ENCODE measurements around the gene SNORC.
"Not testable (repeated sequence)": the region's sequence is repeated elsewhere in the genome, so short reads cannot be mapped to it uniquely, and the experiment has no call there.

The SNORC gene

GRCh38 chr2:232901736-232902578 is 31.9 kb downstream of the SNORC start:
- Histone ChIP-seq H3K27me3 (ENCODE audit: control insufficient read depth in 5 of 5, insufficient read depth in 4 of 5, low read length in 5 of 5) (peaks cover 7 to 20% (median 10%) of the 10 kb centered on the region in 5 donors), H3K27ac (ENCODE audit: low read depth, low read length) (no peak overlapping the region), H3K4me3 (ENCODE audit: low read depth in 1 of 5, low read length in 5 of 5) (no peak overlapping the region), H3K9ac (ENCODE audit: low read length in 5 of 5) (no peak overlapping the region), H3K4me1 (ENCODE audit: control insufficient read depth in 5 of 5, insufficient read depth in 5 of 5, low read length in 5 of 5) (peaks cover 0 to 5% (median 0%) of the 10 kb centered on the region in 5 donors), H3K9me3 (ENCODE audit: control insufficient read depth in 5 of 5, low read length in 5 of 5) (no peaks in the 10 kb centered on the region), H3K36me3 (ENCODE audit: control insufficient read depth in 5 of 5, insufficient read depth in 5 of 5, low read length in 5 of 5) (no peaks in the 10 kb centered on the region)

- H3K4me1 ChIP-seq (ENCODE audit: control insufficient read depth in 5 of 5, insufficient read depth in 5 of 5, low read length in 5 of 5), result peaks cover 0 to 3% (median 0%) of the 10 kb centered on the region in 5 donors
- no peaks in the 10 kb centered on the region for H3K36me3 ChIP-seq (ENCODE audit: control insufficient read depth in 5 of 5, insufficient read depth in 5 of 5, low read length in 5 of 5)
- H3K27me3 ChIP-seq (ENCODE audit: control insufficient read depth in 5 of 5, insufficient read depth in 4 of 5, low read length in 5 of 5), result peaks cover 7 to 17% (median 10%) of the 10 kb centered on the region in 5 donors
- no peaks in the 10 kb centered on the region for H3K9me3 ChIP-seq (ENCODE audit: control insufficient read depth in 5 of 5, low read length in 5 of 5)
- H3K4me3 ChIP-seq (ENCODE audit: low read depth in 1 of 5, low read length in 5 of 5), result no peak overlapping the region
- no peak overlapping the region for H3K27ac ChIP-seq (ENCODE audit: low read depth, low read length)
- no peak overlapping the region for H3K9ac ChIP-seq (ENCODE audit: low read length in 5 of 5)
Measured at GRCh38 chr2:232903989-232904388, 33.9 kb downstream of the SNORC start.

- H3K27me3 ChIP-seq (ENCODE audit: control insufficient read depth in 5 of 5, insufficient read depth in 4 of 5, low read length in 5 of 5); H3K36me3 ChIP-seq (ENCODE audit: control insufficient read depth in 5 of 5, insufficient read depth in 5 of 5, low read length in 5 of 5); H3K9ac ChIP-seq (ENCODE audit: low read length in 5 of 5); H3K4me3 ChIP-seq (ENCODE audit: low read depth in 1 of 5, low read length in 5 of 5); H3K27ac ChIP-seq (ENCODE audit: low read depth, low read length); H3K4me1 ChIP-seq (ENCODE audit: control insufficient read depth in 5 of 5, insufficient read depth in 5 of 5, low read length in 5 of 5): not testable (repeated sequence)
- peaks cover 0 to 12% (median 6%) of the 10 kb centered on the region in 5 donors for H3K9me3 ChIP-seq (ENCODE audit: control insufficient read depth in 5 of 5, low read length in 5 of 5)
Measured at GRCh38 chr2:232906867-232907717, 37.0 kb downstream of the SNORC start.

GRCh38 chr2:232907718-232908085 is 37.6 kb downstream of the SNORC start:
- not testable (repeated sequence) for H3K4me1 ChIP-seq (ENCODE audit: control insufficient read depth in 5 of 5, insufficient read depth in 5 of 5, low read length in 5 of 5); H3K36me3 ChIP-seq (ENCODE audit: control insufficient read depth in 5 of 5, insufficient read depth in 5 of 5, low read length in 5 of 5); H3K9ac ChIP-seq (ENCODE audit: low read length in 5 of 5); H3K4me3 ChIP-seq (ENCODE audit: low read depth in 1 of 5, low read length in 5 of 5); H3K27ac ChIP-seq (ENCODE audit: low read depth, low read length); H3K27me3 ChIP-seq (ENCODE audit: control insufficient read depth in 5 of 5, insufficient read depth in 4 of 5, low read length in 5 of 5)
- H3K9me3 ChIP-seq (ENCODE audit: control insufficient read depth in 5 of 5, low read length in 5 of 5), result peaks cover 0 to 15% (median 6%) of the 10 kb centered on the region in 5 donors

GRCh38 chr2:232908695-232909094 is 38.6 kb downstream of the SNORC start:
- no peaks in the 10 kb centered on the region for H3K36me3 ChIP-seq (ENCODE audit: control insufficient read depth in 5 of 5, insufficient read depth in 5 of 5, low read length in 5 of 5)

GRCh38 chr2:232910376-232910775 is 40.3 kb downstream of the SNORC start:
- H3K9me3 ChIP-seq (ENCODE audit: control insufficient read depth in 5 of 5, low read length in 5 of 5), result peaks cover 0 to 15% (median 6%) of the 10 kb centered on the region in 5 donors
- no peak overlapping the region for H3K4me3 ChIP-seq (ENCODE audit: low read depth in 1 of 5, low read length in 5 of 5)
- H3K4me1 ChIP-seq (ENCODE audit: control insufficient read depth in 5 of 5, insufficient read depth in 5 of 5, low read length in 5 of 5), result no peaks in the 10 kb centered on the region
- H3K27me3 ChIP-seq (ENCODE audit: control insufficient read depth in 5 of 5, insufficient read depth in 4 of 5, low read length in 5 of 5), result peaks cover 0 to 3% (median 0%) of the 10 kb centered on the region in 5 donors
- no peak overlapping the region for H3K27ac ChIP-seq (ENCODE audit: low read depth, low read length)
- H3K9ac ChIP-seq (ENCODE audit: low read length in 5 of 5), result no peak overlapping the region
- no peaks in the 10 kb centered on the region for H3K36me3 ChIP-seq (ENCODE audit: control insufficient read depth in 5 of 5, insufficient read depth in 5 of 5, low read length in 5 of 5)

More at GRCh38 chr2:232908695-232909094, 38.6 kb downstream of the SNORC start:
- Histone ChIP-seq H3K9ac (ENCODE audit: low read length in 5 of 5) (no peak overlapping the region), H3K27ac (ENCODE audit: low read depth, low read length) (no peak overlapping the region), H3K27me3 (ENCODE audit: control insufficient read depth in 5 of 5, insufficient read depth in 4 of 5, low read length in 5 of 5) (peaks cover 0 to 2% (median 0%) of the 10 kb centered on the region in 5 donors), H3K9me3 (ENCODE audit: control insufficient read depth in 5 of 5, low read length in 5 of 5) (peaks cover 0 to 15% (median 6%) of the 10 kb centered on the region in 5 donors), H3K4me1 (ENCODE audit: control insufficient read depth in 5 of 5, insufficient read depth in 5 of 5, low read length in 5 of 5) (no peaks in the 10 kb centered on the region), H3K4me3 (ENCODE audit: low read depth in 1 of 5, low read length in 5 of 5) (no peak overlapping the region)

GRCh38 chr2:232911712-232912277 is 41.7 kb downstream of the SNORC start:
- no peak overlapping the region for H3K9ac ChIP-seq (ENCODE audit: low read length in 5 of 5)
- H3K36me3 ChIP-seq (ENCODE audit: control insufficient read depth in 5 of 5, insufficient read depth in 5 of 5, low read length in 5 of 5), result no peaks in the 10 kb centered on the region
- peaks cover 0 to 15% (median 6%) of the 10 kb centered on the region in 5 donors for H3K9me3 ChIP-seq (ENCODE audit: control insufficient read depth in 5 of 5, low read length in 5 of 5)
- no peak overlapping the region for H3K27ac ChIP-seq (ENCODE audit: low read depth, low read length)
- H3K4me1 ChIP-seq (ENCODE audit: control insufficient read depth in 5 of 5, insufficient read depth in 5 of 5, low read length in 5 of 5), result no peaks in the 10 kb centered on the region
- no peak overlapping the region for H3K4me3 ChIP-seq (ENCODE audit: low read depth in 1 of 5, low read length in 5 of 5)
- peaks cover 0 to 7% (median 4%) of the 10 kb centered on the region in 5 donors for H3K27me3 ChIP-seq (ENCODE audit: control insufficient read depth in 5 of 5, insufficient read depth in 4 of 5, low read length in 5 of 5)

- Histone ChIP-seq H3K9me3 (ENCODE audit: control insufficient read depth in 5 of 5, low read length in 5 of 5) (peaks cover 0 to 15% (median 6%) of the 10 kb centered on the region in 5 donors), H3K9ac (ENCODE audit: low read length in 5 of 5) (no peak overlapping the region), H3K27ac (ENCODE audit: low read depth, low read length) (no peak overlapping the region), H3K36me3 (ENCODE audit: control insufficient read depth in 5 of 5, insufficient read depth in 5 of 5, low read length in 5 of 5) (no peaks in the 10 kb centered on the region), H3K27me3 (ENCODE audit: control insufficient read depth in 5 of 5, insufficient read depth in 4 of 5, low read length in 5 of 5) (peaks cover 0 to 9% (median 4%) of the 10 kb centered on the region in 5 donors), H3K4me3 (ENCODE audit: low read depth in 1 of 5, low read length in 5 of 5) (no peak overlapping the region), H3K4me1 (ENCODE audit: control insufficient read depth in 5 of 5, insufficient read depth in 5 of 5, low read length in 5 of 5) (no peaks in the 10 kb centered on the region)
Measured at GRCh38 chr2:232913903-232914302, 43.8 kb downstream of the SNORC start.

- H3K4me1 ChIP-seq (ENCODE audit: control insufficient read depth in 5 of 5, insufficient read depth in 5 of 5, low read length in 5 of 5), result no peaks in the 10 kb centered on the region
- H3K36me3 ChIP-seq (ENCODE audit: control insufficient read depth in 5 of 5, insufficient read depth in 5 of 5, low read length in 5 of 5), result no peaks in the 10 kb centered on the region
- H3K4me3 ChIP-seq (ENCODE audit: low read depth in 1 of 5, low read length in 5 of 5), result no peak overlapping the region
- H3K27ac ChIP-seq (ENCODE audit: low read depth, low read length), result no peak overlapping the region
- H3K27me3 ChIP-seq (ENCODE audit: control insufficient read depth in 5 of 5, insufficient read depth in 4 of 5, low read length in 5 of 5), result peaks cover 3 to 25% (median 8%) of the 10 kb centered on the region in 5 donors
- H3K9me3 ChIP-seq (ENCODE audit: control insufficient read depth in 5 of 5, low read length in 5 of 5), result peaks cover 0 to 2% (median under 1%) of the 10 kb centered on the region in 5 donors
- no peak overlapping the region for H3K9ac ChIP-seq (ENCODE audit: low read length in 5 of 5)
Measured at GRCh38 chr2:232919141-232919540, 49.1 kb downstream of the SNORC start.
